Measurements from ENCODE around the gene FXYD3. TPM values are rescaled to one million over a fixed set of nuclear protein-coding genes. Genes with fewer than 3 reads are reported as not detected.

The FXYD3 gene
- total and polyA plus RNA-seq, 2 of the 13 experiments (the other 11 are each of a cell fraction or from before 2014, with no cell fraction given), result 4.9 TPM; not detected in 1

DNA sequence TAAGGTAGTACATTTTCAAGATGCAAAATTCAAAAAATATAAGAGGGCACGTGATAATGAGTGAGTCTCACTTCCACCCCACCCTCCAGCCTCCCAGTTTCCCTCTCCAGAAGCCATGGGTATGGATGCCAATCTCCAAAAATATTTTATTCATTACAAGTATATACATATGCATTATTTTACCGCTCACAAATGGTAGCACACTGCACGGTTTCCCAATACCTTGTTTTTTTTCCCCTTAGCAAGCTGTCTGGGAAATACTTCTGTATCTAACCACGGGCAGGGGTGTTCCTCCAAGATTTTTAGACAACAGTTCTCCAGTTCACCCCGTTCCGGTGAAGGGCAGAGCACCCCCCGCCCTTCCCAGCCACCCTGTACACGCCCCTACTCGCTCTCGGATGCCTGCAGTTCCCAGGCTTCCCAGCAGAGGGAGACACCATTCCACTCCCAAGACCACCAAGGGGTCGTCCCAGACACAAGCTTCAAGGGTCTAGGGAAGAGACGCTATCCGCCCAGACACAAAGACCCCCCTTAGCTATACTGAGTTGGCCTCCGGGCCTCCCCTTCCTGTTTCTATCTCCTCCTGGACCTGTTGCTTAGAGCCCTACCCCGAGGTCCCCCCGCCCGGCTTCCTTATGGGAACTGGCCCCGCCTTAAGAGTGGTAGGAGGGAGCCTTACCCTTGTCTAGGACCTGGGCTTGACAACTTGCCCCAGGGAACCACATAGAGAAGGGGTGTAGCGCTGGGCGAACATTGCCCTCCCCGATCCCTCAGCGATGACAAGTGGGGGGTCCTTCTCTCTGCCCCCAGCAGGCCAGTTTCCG lies 1.1 kb upstream of the FXYD3 start (continued):
- TF ChIP-seq, protein P1, sequence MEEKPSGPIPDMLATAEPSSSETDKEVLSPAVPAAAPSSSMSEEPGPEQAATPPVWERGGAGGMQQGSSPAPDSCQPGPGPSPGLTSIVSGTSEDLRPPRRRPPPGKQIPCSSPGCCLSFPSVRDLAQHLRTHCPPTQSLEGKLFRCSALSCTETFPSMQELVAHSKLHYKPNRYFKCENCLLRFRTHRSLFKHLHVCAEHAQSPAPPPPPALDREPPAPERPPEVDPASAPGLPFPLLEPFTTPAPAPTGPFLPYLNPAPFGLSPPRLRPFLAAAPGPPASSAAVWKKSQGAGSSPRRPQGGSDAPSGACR (CRISPR knock-in tag; IDR thresholded peaks at IDR 0.05), result 0 out of 2 replicates have a peak, but pooled peaks have one; percentile 39
- no peak for TF ChIP-seq NFE2L2 (IDR thresholded peaks at IDR 0.05; ENCODE audit: low read length)
- no peak for TF ChIP-seq TAF15 (IDR thresholded peaks at IDR 0.05; ENCODE audit: low read depth, low read length, poor library complexity, severe bottlenecking)
- TF ChIP-seq ZBTB7A (CRISPR knock-in tag; IDR thresholded peaks at IDR 0.05), result peak; percentile 98
- TF ChIP-seq RBM22 (optimal IDR thresholded peaks at IDR 0.05; ENCODE audit: low read length), result no peak
- no peak for TF ChIP-seq HNRNPH1 (optimal IDR thresholded peaks at IDR 0.05; ENCODE audit: low read depth, low read length)
- TF ChIP-seq, protein P2, sequence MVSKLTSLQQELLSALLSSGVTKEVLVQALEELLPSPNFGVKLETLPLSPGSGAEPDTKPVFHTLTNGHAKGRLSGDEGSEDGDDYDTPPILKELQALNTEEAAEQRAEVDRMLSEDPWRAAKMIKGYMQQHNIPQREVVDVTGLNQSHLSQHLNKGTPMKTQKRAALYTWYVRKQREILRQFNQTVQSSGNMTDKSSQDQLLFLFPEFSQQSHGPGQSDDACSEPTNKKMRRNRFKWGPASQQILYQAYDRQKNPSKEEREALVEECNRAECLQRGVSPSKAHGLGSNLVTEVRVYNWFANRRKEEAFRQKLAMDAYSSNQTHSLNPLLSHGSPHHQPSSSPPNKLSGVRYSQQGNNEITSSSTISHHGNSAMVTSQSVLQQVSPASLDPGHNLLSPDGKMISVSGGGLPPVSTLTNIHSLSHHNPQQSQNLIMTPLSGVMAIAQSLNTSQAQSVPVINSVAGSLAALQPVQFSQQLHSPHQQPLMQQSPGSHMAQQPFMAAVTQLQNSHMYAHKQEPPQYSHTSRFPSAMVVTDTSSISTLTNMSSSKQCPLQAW (CRISPR knock-in tag; IDR thresholded peaks at IDR 0.05), result peak; percentile 53; the same call in 1 of the 2 replicates
- peak; percentile 42 for TF ChIP-seq TEAD3 (CRISPR knock-in tag; optimal IDR thresholded peaks at IDR 0.05; ENCODE audit: borderline replicate concordance)
- TF ChIP-seq SRY (CRISPR knock-in tag; IDR thresholded peaks at IDR 0.05), result no peak
- peak; percentile 43; the same call in 1 of the 2 replicates for TF ChIP-seq GLI4 (CRISPR knock-in tag; IDR thresholded peaks at IDR 0.05; ENCODE audit: borderline replicate concordance)
- TF ChIP-seq BCL6 (CRISPR knock-in tag; IDR thresholded peaks at IDR 0.05), result no peak
- no peak for TF ChIP-seq ZNF839 (CRISPR knock-in tag; IDR thresholded peaks at IDR 0.05; ENCODE audit: borderline replicate concordance)
- TF ChIP-seq ZNF652 (CRISPR knock-in tag; IDR thresholded peaks at IDR 0.05; ENCODE audit: borderline replicate concordance, low read depth), result peak; percentile 85
- no peak for TF ChIP-seq EED (CRISPR knock-in tag; IDR thresholded peaks at IDR 0.05)
- TF ChIP-seq SAP130 (CRISPR knock-in tag; IDR thresholded peaks at IDR 0.05; ENCODE audit: low read depth), result peak; percentile 24
- TF ChIP-seq, protein P3, sequence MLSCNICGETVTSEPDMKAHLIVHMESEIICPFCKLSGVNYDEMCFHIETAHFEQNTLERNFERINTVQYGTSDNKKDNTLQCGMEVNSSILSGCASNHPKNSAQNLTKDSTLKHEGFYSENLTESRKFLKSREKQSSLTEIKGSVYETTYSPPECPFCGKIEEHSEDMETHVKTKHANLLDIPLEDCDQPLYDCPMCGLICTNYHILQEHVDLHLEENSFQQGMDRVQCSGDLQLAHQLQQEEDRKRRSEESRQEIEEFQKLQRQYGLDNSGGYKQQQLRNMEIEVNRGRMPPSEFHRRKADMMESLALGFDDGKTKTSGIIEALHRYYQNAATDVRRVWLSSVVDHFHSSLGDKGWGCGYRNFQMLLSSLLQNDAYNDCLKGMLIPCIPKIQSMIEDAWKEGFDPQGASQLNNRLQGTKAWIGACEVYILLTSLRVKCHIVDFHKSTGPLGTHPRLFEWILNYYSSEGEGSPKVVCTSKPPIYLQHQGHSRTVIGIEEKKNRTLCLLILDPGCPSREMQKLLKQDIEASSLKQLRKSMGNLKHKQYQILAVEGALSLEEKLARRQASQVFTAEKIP (CRISPR knock-in tag; IDR thresholded peaks at IDR 0.05; ENCODE audit: borderline replicate concordance), result no peak
- TF ChIP-seq SMARCC2 (IDR thresholded peaks at IDR 0.05), result no peak
- TF ChIP-seq MTF1 (CRISPR knock-in tag; IDR thresholded peaks at IDR 0.05), result no peak
- TF ChIP-seq, protein P4, sequence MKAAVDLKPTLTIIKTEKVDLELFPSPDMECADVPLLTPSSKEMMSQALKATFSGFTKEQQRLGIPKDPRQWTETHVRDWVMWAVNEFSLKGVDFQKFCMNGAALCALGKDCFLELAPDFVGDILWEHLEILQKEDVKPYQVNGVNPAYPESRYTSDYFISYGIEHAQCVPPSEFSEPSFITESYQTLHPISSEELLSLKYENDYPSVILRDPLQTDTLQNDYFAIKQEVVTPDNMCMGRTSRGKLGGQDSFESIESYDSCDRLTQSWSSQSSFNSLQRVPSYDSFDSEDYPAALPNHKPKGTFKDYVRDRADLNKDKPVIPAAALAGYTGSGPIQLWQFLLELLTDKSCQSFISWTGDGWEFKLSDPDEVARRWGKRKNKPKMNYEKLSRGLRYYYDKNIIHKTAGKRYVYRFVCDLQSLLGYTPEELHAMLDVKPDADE (CRISPR knock-in tag; IDR thresholded peaks at IDR 0.05), result no peak
- 0 out of 2 replicates have a peak, but pooled peaks have one; percentile 22 for TF ChIP-seq MAZ (IDR thresholded peaks at IDR 0.05; ENCODE audit: borderline replicate concordance, low read depth, low read length)
- TF ChIP-seq MAZ (CRISPR knock-in tag; IDR thresholded peaks at IDR 0.05; ENCODE audit: low read depth), result no peak
